Liver (tissue), 9 donors: ENCODE results near the gene SPAG16. TPM values are rescaled to one million over a fixed set of nuclear protein-coding genes. Genes with fewer than 3 reads are reported as not detected.

ENCODE experiments used
- DNase-seq: peaks from one replicate; pipeline ENCODE4 v3.0.0-alpha.2; 2017; ENCODE audit warnings: low spot score
- H3K27ac ChIP-seq, 2 donors: one replicate each; pipeline ENCODE4 v1.7.0; 2013; ENCODE audit warnings: inconsistent platforms in 2 of 2, low read length in 2 of 2, control low read depth in 1 of 2, low read depth in 1 of 2, mild to moderate bottlenecking in 1 of 2
- H3K27me3 ChIP-seq, 4 donors: one replicate each; pipeline versions ENCODE4 v1.6.1 to v1.7.0; 2013; ENCODE audit warnings: low read length in 3 of 4, inconsistent platforms in 1 of 4, mild to moderate bottlenecking in 1 of 4, moderate library complexity in 1 of 4; ENCODE audit not compliant: control insufficient read depth in 4 of 4, insufficient read depth in 4 of 4
- H3K36me3 ChIP-seq, 4 donors: one replicate each; pipeline versions ENCODE4 v1.6.1 to v1.7.0; 2013; ENCODE audit warnings: low read length in 3 of 4, mild to moderate bottlenecking in 3 of 4, low read depth in 1 of 4, moderate library complexity in 1 of 4; ENCODE audit not compliant: control insufficient read depth in 4 of 4, insufficient read depth in 3 of 4
- H3K4me1 ChIP-seq, 4 donors: one replicate each; pipeline versions ENCODE4 v1.6.1 to v1.7.0; 2013; ENCODE audit warnings: low read length in 3 of 4, mild to moderate bottlenecking in 3 of 4, moderate library complexity in 1 of 4; ENCODE audit not compliant: control insufficient read depth in 4 of 4, insufficient read depth in 4 of 4
- H3K4me3 ChIP-seq, 3 donors: one replicate each; pipeline versions ENCODE4 v1.6.1 to v1.7.0; 2013; ENCODE audit warnings: low read length in 3 of 3, control low read depth in 1 of 3, low read depth in 1 of 3, mild to moderate bottlenecking in 1 of 3
- H3K9ac ChIP-seq, 2 donors: one replicate each; pipeline ENCODE4 v1.7.0; 2013; ENCODE audit warnings: low read length in 2 of 2, mild to moderate bottlenecking in 2 of 2, moderate library complexity in 2 of 2, control low read depth in 1 of 2, low read depth in 1 of 2
- H3K9me3 ChIP-seq, 4 donors: one replicate each; pipeline versions ENCODE4 v1.6.1 to v1.7.0; 2013; ENCODE audit warnings: low read length in 3 of 4; ENCODE audit not compliant: control insufficient read depth in 4 of 4
- ATF3 ChIP-seq: IDR thresholded peaks from 2 replicates; pipeline ENCODE4 v1.6.1; 2016; ENCODE audit warnings: antibody characterized with exemption
- CTCF ChIP-seq: fragments of 150-350 bp; IDR thresholded peaks from 2 replicates; pipeline ENCODE4 v1.5.1; 2017; ENCODE audit warnings: improper control_type of control experiment, low read depth, low read length; ENCODE audit not compliant: missing input control
- EGR1 ChIP-seq, 2 donors: IDR thresholded peaks; 2 replicates each; pipeline ENCODE4 v1.6.1; 2016 to 2018; ENCODE audit warnings: antibody characterized with exemption in 2 of 2, low read depth in 2 of 2
- FOXA1 ChIP-seq: IDR thresholded peaks from 2 replicates; pipeline ENCODE4 v1.6.1; 2016; ENCODE audit warnings: antibody characterized with exemption
- FOXA2 ChIP-seq: IDR thresholded peaks from 2 replicates; pipeline ENCODE4 v1.6.1; 2016; ENCODE audit warnings: antibody characterized with exemption
- GABPA ChIP-seq, 2 donors: IDR thresholded peaks in 1 of 2; conservative IDR thresholded peaks in 1 of 2; 2 replicates each; pipeline ENCODE4 v1.6.1; 2016; ENCODE audit warnings: antibody characterized with exemption in 2 of 2, mild to moderate bottlenecking in 1 of 2, moderate library complexity in 1 of 2
- HNF4A ChIP-seq, 2 donors: conservative IDR thresholded peaks; 2 replicates each; pipeline ENCODE4 v1.6.1; 2016; ENCODE audit warnings: antibody characterized with exemption in 2 of 2, mild to moderate bottlenecking in 2 of 2
- HNF4G ChIP-seq: IDR thresholded peaks from 2 replicates; pipeline ENCODE4 v1.6.1; 2016; ENCODE audit warnings: antibody characterized with exemption
- JUND ChIP-seq, 2 donors: IDR thresholded peaks; 2 replicates each; pipeline ENCODE4 v1.6.1; 2016; ENCODE audit warnings: antibody characterized with exemption in 2 of 2
- NR2F2 ChIP-seq: IDR thresholded peaks from 2 replicates; pipeline ENCODE4 v1.6.1; 2016; ENCODE audit warnings: antibody characterized with exemption
- RAD21 ChIP-seq, 2 donors: IDR thresholded peaks; 2 replicates each; pipeline ENCODE4 v1.6.1; 2016; ENCODE audit warnings: antibody characterized with exemption in 2 of 2, mild to moderate bottlenecking in 2 of 2
- REST ChIP-seq: IDR thresholded peaks from 2 replicates; pipeline ENCODE4 v1.6.1; 2016; ENCODE audit warnings: antibody characterized with exemption, mild to moderate bottlenecking
- RXRA ChIP-seq, 2 donors: IDR thresholded peaks; 2 replicates each; pipeline ENCODE4 v1.6.1; 2017 to 2018; ENCODE audit warnings: antibody characterized with exemption in 2 of 2, mild to moderate bottlenecking in 1 of 2
- SP1 ChIP-seq: IDR thresholded peaks from 2 replicates; pipeline ENCODE4 v1.6.1; 2018; ENCODE audit warnings: antibody characterized with exemption, mild to moderate bottlenecking
- TAF1 ChIP-seq: conservative IDR thresholded peaks from 2 replicates; pipeline ENCODE4 v1.6.1; 2016; ENCODE audit warnings: antibody characterized with exemption, mild to moderate bottlenecking
- YY1 ChIP-seq: IDR thresholded peaks from 2 replicates; pipeline ENCODE4 v1.6.1; 2016; ENCODE audit warnings: antibody characterized with exemption, mild to moderate bottlenecking
- WGBS: extraction: QIAGEN DNeasy Blood & Tissue Kit; methylation state at CpG from one replicate; pipeline ENCODE4 v1.1.7; 2013; 5-methylcytosine and 5-hydroxymethylcytosine counted together
- polyA plus RNA-seq, 2 donors: library from polyadenylated mRNA; stranded (reverse) in 1 of 2; unstranded in 1 of 2; fragments of 200-250 nt in 1 of 2; fragments of >200 nt in 1 of 2; fragmentation: Nextera tagmentation in 1 of 2; extraction: Ambion mirVana in 1 of 2; gene quantifications; one replicate each; pipeline versions ENCODE4 v1.2.1 to v1.2.3, GENCODE V29; 2013 to 2015
- total RNA-seq, 2 donors: library from RNA; depleted of rRNA; stranded (reverse); fragments of >200 nt; gene quantifications; one replicate each; pipeline ENCODE4 v1.2.3, GENCODE V29; 2014
- TF ChIP-seq, protein P1 (sequence below): IDR thresholded peaks from 2 replicates; pipeline ENCODE4 v1.6.1; 2016; ENCODE audit warnings: antibody characterized with exemption
- TF ChIP-seq, protein P2 (sequence below): IDR thresholded peaks from 2 replicates; pipeline ENCODE4 v1.6.1; 2016; ENCODE audit warnings: antibody characterized with exemption
- donor health status: healthy.
- donor health status: healthy.
- donor health status: healthy.
- donor health status: healthy.
- donor health status: healthy.

SPAG16 gene
- total and polyA plus RNA-seq, 4 donors, result 6.4 to 12.7 (median 11.4) TPM

DNA sequence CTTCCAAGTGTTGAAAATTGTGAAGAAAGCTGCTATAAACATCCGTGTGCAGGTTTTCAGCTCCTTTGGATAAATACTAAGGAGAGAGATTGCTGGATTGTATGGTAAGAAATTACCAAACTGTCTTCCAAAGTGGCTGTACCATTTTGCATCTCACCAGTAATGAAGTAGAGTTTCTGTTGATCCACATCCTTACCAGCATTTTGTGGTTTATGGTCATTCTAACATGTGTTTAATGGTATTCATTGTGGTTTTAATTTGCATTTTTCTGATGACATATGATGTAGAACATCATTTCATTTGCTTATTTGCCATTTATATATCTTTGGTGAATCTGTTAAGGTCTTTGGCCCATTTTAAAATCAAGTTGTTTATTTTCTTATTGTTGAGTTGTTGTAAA is 260.7 kb downstream of the SPAG16 start:
- no peaks in the 10 kb centered on the region for H3K27me3 ChIP-seq
- no peak for DNase-seq
- H3K9ac ChIP-seq, result no peak overlapping the region
- no peaks in the 10 kb centered on the region for H3K36me3 ChIP-seq
- H3K9me3 ChIP-seq, result no peaks in the 10 kb centered on the region
- no peaks in the 10 kb centered on the region for H3K4me1 ChIP-seq
- 76% methylated on average over 1 of the region's 1 CpG for WGBS
- no peak overlapping the region for H3K27ac ChIP-seq
- TF ChIP-seq FOXA2, result no peak
- TF ChIP-seq, protein P1, sequence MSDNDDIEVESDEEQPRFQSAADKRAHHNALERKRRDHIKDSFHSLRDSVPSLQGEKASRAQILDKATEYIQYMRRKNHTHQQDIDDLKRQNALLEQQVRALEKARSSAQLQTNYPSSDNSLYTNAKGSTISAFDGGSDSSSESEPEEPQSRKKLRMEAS, result no peak
- H3K4me3 ChIP-seq, result no peak overlapping the region

GRCh38 chr2:213545481-213545880 is 261.2 kb downstream of the SPAG16 start:
- H3K36me3 ChIP-seq, result no peaks in the 10 kb centered on the region
- no peaks in the 10 kb centered on the region for H3K9me3 ChIP-seq
- no peak overlapping the region for H3K4me3 ChIP-seq
- no peaks in the 10 kb centered on the region for H3K27me3 ChIP-seq
- no peak for TF ChIP-seq REST
- TF ChIP-seq RXRA (IDR thresholded peaks at IDR 0.05), result no peak
- TF ChIP-seq HNF4G, result no peak
- no peak for TF ChIP-seq ATF3
- TF ChIP-seq RAD21 (IDR thresholded peaks at IDR 0.05), result no peak
- TF ChIP-seq JUND (IDR thresholded peaks at IDR 0.05), result no peak
- TF ChIP-seq, protein P2, sequence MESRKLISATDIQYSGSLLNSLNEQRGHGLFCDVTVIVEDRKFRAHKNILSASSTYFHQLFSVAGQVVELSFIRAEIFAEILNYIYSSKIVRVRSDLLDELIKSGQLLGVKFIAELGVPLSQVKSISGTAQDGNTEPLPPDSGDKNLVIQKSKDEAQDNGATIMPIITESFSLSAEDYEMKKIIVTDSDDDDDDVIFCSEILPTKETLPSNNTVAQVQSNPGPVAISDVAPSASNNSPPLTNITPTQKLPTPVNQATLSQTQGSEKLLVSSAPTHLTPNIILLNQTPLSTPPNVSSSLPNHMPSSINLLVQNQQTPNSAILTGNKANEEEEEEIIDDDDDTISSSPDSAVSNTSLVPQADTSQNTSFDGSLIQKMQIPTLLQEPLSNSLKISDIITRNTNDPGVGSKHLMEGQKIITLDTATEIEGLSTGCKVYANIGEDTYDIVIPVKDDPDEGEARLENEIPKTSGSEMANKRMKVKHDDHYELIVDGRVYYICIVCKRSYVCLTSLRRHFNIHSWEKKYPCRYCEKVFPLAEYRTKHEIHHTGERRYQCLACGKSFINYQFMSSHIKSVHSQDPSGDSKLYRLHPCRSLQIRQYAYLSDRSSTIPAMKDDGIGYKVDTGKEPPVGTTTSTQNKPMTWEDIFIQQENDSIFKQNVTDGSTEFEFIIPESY, result no peak
- no peak for TF ChIP-seq FOXA1
- no peak for TF ChIP-seq CTCF
- TF ChIP-seq EGR1 (IDR thresholded peaks at IDR 0.05; ENCODE audit: low read depth in 2 of 2), result no peak
- TF ChIP-seq SP1, result no peak
- no peak for TF ChIP-seq NR2F2
- TF ChIP-seq, protein P1, result no peak
- TF ChIP-seq GABPA (IDR thresholded peaks at IDR 0.05 in 1 of 2, conservative IDR thresholded peaks at IDR 0.05 in 1 of 2), result no peak
- no peak for TF ChIP-seq TAF1
- no peak for TF ChIP-seq FOXA2
- no peak for TF ChIP-seq HNF4A (conservative IDR thresholded peaks at IDR 0.05)
- no peak for TF ChIP-seq YY1
- 43% methylated on average over 2 of the region's 2 CpGs for WGBS
- no peak overlapping the region for H3K9ac ChIP-seq
- H3K27ac ChIP-seq, result no peak overlapping the region
- no peak for DNase-seq
- H3K4me1 ChIP-seq, result no peaks in the 10 kb centered on the region
